NCI-H526 (cell line): Measurements from ENCODE around the gene PDCD1.

Source experiments
- DNase-seq, 2 experiments: peaks; one replicate each; lab custom pipeline; 2025; lab: John Stamatoyannopoulos, UW

Gene PDCD1

GRCh38 chr2:241877989-241878970, 19.6 kb upstream of the PDCD1 start:
- DNase-seq: peak; percentile 57 to 87

- DNase-seq: peak in 1 of 2 experiments; percentile 32
These were observed 18.5 kb upstream of the PDCD1 start for GRCh38 chr2:241877197-241877685.

- DNase-seq: no peak
These were observed 18.0 kb upstream of the PDCD1 start for GRCh38 chr2:241876528-241877196.

- DNase-seq: peak; percentile 26 to 50
These were observed 17.2 kb upstream of the PDCD1 start for GRCh38 chr2:241875754-241876527.

DNA sequence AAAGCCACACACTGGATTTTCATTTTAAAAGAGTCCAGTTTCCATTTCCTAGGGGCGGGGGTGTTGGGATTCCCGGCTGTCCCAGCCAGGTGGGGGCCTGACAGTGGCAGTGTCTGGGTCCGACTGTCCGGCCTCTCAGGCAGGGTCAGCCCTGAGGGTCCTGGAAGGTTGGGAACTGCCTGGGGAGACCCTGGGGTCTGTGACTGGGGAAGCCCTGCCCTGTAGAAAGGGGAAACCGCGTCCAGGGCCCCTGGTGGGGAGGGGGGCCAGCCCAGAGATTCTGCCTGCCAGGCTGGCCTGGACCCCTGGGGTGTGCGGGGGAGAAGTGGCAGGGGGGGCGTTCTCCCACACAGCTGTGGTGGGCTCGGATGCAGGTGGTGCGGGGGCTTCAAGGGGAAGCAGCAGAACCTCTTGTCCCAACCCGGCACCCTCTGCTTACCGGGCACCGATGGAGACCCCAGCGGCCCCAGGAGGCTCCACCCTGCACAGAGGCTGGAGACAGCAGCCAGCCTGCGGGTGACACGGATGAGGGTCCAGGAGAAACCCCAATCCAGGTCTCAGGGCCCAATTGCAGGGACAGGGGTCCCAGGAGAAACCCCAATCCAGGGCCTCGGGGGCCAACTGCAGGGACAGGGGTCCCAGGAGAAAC, 15.7 kb upstream of the PDCD1 start:
- no peak for DNase-seq

GRCh38 chr2:241873803-241874110, 15.1 kb upstream of the PDCD1 start:
- no peak for DNase-seq

GRCh38 chr2:241873081-241873802, 14.5 kb upstream of the PDCD1 start:
- DNase-seq: no peak

DNA sequence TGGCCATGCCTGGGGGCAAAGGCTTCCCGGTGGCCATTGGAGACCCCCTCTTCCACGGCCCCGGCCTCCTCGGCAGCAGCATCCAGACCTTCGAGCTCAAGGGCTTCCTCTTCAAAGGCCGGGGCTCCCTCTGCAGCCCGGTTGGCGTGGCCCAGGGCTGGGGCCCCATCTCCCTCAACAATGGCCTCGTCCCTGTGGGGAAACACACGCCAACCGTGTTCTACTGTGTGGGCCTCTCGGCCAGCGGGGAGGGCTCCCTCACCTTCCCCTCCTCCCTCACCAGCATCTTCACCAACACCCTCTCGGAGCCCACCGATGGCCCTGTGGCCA, 13.6 kb upstream of the PDCD1 start:
- DNase-seq: no peak

- no peak for DNase-seq
These were observed 13.0 kb upstream of the PDCD1 start for GRCh38 chr2:241871538-241872312.

DNA sequence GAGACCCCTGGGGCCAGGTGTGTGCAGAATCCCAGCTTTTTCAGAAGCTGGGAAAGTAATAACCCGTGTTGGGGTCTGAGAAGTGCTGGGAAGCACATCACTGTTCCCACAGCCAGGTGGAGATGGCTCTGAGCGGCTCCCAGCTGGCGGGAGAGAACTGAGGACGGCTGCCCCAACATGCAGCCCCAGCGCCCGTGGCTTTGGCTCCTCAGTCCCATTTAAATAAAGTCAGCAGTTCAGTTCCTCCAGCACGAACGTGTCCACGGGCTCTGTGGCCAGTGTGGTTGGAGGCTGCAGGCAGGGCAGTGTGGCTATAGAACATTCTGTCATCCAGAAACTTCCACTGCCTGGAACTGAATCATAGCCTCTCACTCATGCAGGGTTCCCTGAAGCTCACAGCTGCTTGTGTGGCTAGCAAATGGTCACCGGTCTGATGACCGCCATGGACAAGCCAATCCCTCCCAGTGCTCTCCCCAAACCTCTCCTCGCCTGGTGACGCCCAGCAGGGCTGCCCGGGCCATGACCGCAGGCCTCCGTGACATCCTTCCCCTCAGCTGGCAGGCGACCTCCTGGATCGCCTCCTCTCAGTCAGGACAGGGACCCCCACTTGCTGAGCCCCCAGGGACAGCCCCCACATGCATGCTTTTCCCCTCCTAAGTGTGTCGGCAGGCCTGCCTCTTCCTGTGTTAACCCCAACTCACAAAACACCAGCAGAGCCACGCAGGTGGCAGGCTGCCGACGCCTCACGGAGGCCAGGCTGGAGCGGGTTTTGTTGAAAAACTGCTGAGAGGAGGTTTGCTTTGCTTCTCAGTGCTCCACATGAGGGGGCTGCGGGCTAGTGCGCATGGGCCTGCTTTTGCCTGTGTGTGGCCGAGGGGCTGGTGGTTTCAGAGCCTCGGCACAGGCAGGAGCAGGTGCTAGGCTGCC, 12.2 kb upstream of the PDCD1 start:
- DNase-seq: peak in 1 of 2 experiments; percentile 30

- DNase-seq: no peak
These were observed 11.4 kb upstream of the PDCD1 start for GRCh38 chr2:241870081-241870541.

- DNase-seq: peak in 1 of 2 experiments; percentile 26
These were observed 10.6 kb upstream of the PDCD1 start, which contains the start of gene RTP5 for GRCh38 chr2:241869087-241869961. Gene RTP5 (plus strand): TSS chr2:241869729. CDS start chr2:241869757, 28 bp downstream.

DNA sequence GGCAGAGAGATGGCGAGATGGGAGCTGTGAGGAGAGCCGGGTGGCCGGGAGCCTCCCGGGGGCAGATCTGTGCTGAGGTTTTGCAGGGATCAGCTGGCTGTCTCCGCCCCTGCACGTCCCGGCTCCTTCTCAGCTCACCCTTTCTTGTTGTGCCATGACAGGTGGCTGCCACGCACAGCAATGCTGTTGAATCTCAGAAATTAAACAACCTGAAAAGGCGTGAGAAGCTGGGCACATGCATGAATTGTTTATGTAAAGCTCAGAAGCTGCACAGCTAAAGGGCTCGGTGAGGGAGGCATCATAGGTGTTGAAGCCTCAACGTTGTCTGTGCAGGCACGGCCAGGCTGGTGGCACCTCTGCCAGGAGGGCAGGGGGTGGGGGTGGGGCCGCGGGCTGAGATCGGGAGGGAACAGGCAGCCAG, 10.0 kb upstream of the PDCD1 start:
- DNase-seq: peak in 1 of 2 experiments; percentile 50

DNA sequence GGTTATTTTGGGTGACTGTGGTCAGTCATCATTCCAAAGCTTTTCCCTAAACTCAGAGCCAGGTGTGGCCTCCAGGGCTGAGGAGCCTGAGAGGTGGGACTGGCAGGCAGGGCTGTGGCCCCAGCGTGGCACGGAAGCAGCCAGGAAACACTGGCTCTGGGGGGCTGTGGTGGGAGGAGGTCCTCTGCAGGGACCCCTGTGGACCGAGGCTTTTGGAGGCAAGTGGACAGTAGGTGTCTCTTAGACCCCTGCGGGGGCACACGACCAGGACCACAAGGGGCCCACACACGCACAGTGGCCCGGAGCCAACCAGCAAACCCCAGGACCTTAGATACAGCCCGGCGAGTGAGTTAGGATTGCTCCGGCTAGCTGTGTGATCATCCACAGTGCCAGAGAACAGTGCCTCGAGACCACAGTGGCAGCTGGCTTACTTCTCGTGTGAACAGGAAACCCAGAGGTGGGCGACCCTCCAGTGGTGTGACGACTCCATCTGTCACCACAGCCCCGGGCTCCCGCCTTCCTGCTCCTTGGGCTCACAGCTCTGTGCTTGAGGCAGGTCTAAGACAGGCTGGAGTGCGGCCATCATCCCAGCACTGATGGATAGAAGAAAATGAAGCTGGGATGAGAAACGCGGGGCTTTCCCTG, 9.2 kb upstream of the PDCD1 start:
- no peak for DNase-seq

DNA sequence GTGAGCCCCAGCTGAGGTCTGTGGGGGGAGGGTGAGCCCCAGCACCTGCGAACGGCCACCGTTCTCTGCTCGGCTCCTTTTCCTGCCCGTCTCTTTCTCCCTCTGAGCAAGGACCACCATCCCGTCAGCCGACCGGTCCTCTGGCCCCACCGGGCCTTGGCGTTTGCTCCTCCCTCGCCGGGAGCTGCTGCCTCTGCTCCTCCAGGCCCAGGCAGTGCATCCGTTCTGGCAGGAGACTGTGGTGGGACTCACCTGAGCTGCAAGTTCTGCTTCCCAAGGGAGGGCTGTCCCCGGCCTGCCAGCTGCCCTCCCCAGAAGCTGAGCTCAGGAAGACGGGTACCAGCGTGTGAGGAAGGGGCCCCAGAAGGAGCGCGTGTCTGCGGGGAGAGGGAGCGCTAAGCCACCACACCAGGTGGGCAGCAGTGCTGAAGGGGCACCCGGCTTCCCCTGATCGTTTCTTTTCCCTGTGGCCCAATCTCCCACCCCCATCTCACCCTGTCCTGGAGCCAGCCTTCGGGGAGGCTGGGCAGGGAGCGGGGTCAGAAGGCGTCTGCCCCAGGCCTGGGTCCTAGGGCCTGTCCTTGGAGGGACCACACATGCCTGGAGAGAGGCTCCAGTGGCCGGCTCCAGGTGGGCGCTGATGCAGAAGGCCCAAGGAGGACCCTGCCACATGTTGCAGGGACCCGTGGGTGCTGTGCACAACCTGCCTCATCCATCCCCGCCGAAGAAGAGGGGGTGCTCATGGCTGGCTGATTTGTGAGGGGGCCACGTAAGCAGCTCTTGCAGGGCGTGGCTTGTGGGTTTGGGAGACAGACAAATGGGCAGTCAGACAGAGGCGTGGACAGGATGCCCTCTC, 8.3 kb upstream of the PDCD1 start:
- DNase-seq: no peak

GRCh38 chr2:241865957-241866789, 7.5 kb upstream of the PDCD1 start:
- peak in 1 of 2 experiments; percentile 36 for DNase-seq
